WI38 (cell line): ENCODE data around the gene EVC2.
A peak's percentile ranks its signal among the peaks of the same experiment; 100 is the strongest.

Experiments used
- H3K4me3 ChIP-seq: 2 replicates; pipeline ENCODE4 v1.5.1; 2011; ENCODE audit warnings: low read depth, mild to moderate bottlenecking, control low read depth, low read length
- CTCF ChIP-seq: IDR thresholded peaks from 2 replicates; pipeline ENCODE4 v1.5.1; 2012; ENCODE audit warnings: low read depth, mild to moderate bottlenecking, control low read depth, low read length

Gene EVC2

GRCh38 chr4:5750052-5750945 is 41.9 kb upstream of the EVC2 start:
- TF ChIP-seq CTCF = no peak
- H3K4me3 ChIP-seq = no peak overlapping the region

- no peak overlapping the region for H3K4me3 ChIP-seq
- no peak for TF ChIP-seq CTCF
These were observed 41.2 kb upstream of the EVC2 start for GRCh38 chr4:5749568-5749967.

- no peak for TF ChIP-seq CTCF
- H3K4me3 ChIP-seq = 0 out of 2 replicates have a peak overlapping the region, but pooled peaks have one; percentile 3
These were observed 39.5 kb upstream of the EVC2 start for GRCh38 chr4:5747738-5748375.

- TF ChIP-seq CTCF = no peak
These were observed 38.7 kb upstream of the EVC2 start for GRCh38 chr4:5746829-5747737.

GRCh38 chr4:5746250-5746649 is 37.9 kb upstream of the EVC2 start:
- no peak for TF ChIP-seq CTCF

More at GRCh38 chr4:5746829-5747737, 38.7 kb upstream of the EVC2 start:
- H3K4me3 ChIP-seq = no peak overlapping the region

GRCh38 chr4:5742968-5743367 is 34.6 kb upstream of the EVC2 start:
- no peak overlapping the region for H3K4me3 ChIP-seq
- no peak for TF ChIP-seq CTCF

More at GRCh38 chr4:5746250-5746649, 37.9 kb upstream of the EVC2 start:
- H3K4me3 ChIP-seq = no peak overlapping the region
